ENCODE data around the gene PPP1R13B. TPM values are rescaled to one million over a fixed set of nuclear protein-coding genes. Genes with fewer than 3 reads are reported as not detected.

Gene PPP1R13B
- total RNA-seq, 1 donor from 2014 or later = 40.3 TPM

DNA sequence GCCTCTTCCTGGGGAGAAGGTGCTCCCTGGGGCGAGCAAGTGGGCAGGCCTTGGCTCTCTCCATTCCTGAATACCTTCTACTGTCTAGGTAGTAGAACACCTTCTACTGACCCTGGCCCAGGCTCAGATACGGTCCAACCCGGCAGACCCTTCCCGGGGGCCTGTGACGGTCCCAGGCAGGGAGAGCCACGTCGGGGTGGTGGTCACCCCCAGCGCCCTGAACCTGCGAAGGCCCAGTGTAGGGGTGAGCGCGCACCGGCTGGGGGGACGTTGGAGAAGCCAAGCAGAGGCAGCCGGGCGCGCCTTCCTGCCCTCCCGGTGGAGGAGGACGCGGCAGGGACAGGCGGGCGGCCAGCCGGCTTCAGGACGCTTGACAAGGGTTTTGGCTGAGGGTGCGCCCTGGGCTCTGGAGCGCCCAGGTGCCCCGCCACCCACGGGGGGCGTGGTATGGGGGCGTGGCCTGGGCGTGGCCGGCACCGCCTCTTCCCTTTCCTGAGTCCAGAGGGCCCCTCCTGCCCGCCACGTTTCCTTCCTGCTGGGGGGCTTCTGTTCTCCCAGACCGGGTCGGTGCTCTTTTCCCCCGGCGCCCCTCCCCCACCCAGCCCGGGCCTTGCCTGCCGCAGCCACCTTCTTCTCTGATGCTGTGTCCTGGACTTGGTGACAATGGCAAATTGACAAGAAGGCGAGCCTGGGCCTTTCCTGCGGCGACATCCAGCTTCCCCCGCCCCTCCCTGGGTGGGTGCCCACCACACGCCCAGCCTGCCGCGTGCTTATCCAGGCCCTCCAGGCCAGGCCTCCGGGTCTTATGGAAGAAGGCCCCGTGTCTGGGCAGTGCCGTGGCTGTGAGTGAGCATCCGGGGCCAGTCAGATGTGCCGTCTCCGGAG is 24.5 kb upstream of the PPP1R13B start:
- Mint-ChIP-seq H3K27ac (no peak overlapping the region), H3K36me3 (ENCODE audit: insufficient read depth) (no peaks in the 10 kb centered on the region), H3K4me3 (ENCODE audit: low read depth) (peak overlapping the region; percentile 55), H3K9me3 (ENCODE audit: low read depth) (no peaks in the 10 kb centered on the region), H3K27me3 (no peaks in the 10 kb centered on the region), H3K4me1 (ENCODE audit: low read depth) (peaks cover 5% of the 10 kb centered on the region)
- TF ChIP-seq, protein P1, sequence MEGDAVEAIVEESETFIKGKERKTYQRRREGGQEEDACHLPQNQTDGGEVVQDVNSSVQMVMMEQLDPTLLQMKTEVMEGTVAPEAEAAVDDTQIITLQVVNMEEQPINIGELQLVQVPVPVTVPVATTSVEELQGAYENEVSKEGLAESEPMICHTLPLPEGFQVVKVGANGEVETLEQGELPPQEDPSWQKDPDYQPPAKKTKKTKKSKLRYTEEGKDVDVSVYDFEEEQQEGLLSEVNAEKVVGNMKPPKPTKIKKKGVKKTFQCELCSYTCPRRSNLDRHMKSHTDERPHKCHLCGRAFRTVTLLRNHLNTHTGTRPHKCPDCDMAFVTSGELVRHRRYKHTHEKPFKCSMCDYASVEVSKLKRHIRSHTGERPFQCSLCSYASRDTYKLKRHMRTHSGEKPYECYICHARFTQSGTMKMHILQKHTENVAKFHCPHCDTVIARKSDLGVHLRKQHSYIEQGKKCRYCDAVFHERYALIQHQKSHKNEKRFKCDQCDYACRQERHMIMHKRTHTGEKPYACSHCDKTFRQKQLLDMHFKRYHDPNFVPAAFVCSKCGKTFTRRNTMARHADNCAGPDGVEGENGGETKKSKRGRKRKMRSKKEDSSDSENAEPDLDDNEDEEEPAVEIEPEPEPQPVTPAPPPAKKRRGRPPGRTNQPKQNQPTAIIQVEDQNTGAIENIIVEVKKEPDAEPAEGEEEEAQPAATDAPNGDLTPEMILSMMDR (IDR thresholded peaks at IDR 0.05; ENCODE audit: unreplicated experiment) = no peak
- DNase-seq (ENCODE audit: low spot score, unreplicated experiment) = peak; percentile 32

DNA sequence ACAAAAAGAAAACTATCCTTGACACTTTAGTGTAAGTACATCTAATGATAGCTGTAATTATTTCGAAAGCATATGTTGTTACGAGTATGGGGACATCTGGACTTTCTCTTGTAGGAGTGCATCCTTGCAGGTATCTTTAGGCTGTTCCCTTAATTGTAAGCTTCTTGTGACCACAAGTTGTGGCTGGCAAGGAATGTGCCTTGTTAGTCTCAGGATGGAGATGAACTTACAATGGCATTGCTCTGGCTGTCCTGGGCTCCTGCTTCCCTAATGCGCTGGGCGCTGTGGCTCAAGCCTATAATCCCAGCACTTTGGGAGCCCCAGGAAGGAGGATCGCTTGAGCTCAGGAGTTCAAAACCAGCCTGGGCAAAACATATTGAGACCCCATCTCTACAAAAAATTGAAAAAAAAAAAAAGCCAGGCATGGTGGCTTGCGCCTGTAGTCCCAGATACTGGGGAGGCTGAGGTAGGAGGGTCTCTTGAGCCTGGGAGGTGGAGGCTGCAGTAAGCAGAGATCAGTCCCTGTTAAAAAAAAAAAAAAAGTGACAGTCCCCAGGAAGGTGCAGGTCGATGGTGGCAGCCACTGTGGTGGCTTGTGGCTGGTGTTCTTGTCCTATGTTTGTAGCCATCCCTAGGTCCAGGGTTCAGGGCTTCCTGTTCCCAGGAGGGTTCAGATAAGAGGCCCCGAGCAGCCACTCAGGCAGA is 23.7 kb upstream of the PPP1R13B start:
- Mint-ChIP-seq H3K4me1 (ENCODE audit: low read depth) (peaks cover 5% of the 10 kb centered on the region), H3K27me3 (no peaks in the 10 kb centered on the region), H3K9me3 (ENCODE audit: low read depth) (no peaks in the 10 kb centered on the region), H3K36me3 (ENCODE audit: insufficient read depth) (no peaks in the 10 kb centered on the region), H3K27ac (no peak overlapping the region), H3K4me3 (ENCODE audit: low read depth) (no peak overlapping the region)
- TF ChIP-seq, protein P1 (IDR thresholded peaks at IDR 0.05; ENCODE audit: unreplicated experiment) = no peak
- DNase-seq (ENCODE audit: low spot score, unreplicated experiment) = no peak

DNA sequence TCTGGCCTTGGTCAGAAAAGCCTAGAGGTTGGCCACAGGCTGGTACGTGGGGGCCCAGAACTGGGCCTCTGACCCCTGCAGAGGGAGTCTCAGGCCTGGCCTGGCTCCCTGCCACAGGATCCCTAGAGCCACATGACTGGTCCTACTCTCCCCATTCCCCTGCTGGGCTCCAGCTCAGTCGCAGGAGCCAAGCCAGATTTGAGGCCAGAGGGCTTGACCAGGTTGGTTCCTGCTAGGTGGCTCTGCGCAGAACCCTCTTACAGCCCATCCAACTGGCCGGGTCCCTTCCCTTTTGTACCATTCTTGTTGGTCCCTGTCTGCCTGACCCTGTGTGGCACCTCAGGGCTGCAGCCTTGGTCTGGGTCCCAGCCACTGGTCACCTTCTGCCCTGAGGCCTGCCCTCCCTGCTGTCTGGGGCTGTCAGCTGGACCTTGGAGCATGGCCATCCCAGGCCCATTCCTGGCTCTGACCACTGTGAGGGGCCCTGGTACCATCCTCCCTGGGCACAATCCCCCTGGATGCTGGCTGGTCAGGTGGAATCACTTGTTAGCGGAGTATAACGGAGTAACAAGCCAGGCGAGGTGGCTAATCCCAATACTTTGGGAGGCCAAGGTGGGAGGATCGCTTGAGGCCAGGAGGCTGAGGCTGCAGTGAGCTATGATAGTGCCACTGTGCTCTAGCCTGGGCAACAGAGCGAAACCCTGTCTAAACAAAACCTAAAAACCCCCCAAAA is 22.9 kb upstream of the PPP1R13B start:
- no peak overlapping the region for H3K4me3 Mint-ChIP-seq (ENCODE audit: low read depth)
- no peaks in the 10 kb centered on the region for H3K36me3 Mint-ChIP-seq (ENCODE audit: insufficient read depth)
- H3K27ac Mint-ChIP-seq = peak overlapping the region; percentile 67
- H3K9me3 Mint-ChIP-seq (ENCODE audit: low read depth) = no peaks in the 10 kb centered on the region
- DNase-seq (ENCODE audit: low spot score, unreplicated experiment) = no peak
- H3K27me3 Mint-ChIP-seq = no peaks in the 10 kb centered on the region
- TF ChIP-seq, protein P1 (IDR thresholded peaks at IDR 0.05; ENCODE audit: unreplicated experiment) = no peak
- peaks cover 5% of the 10 kb centered on the region for H3K4me1 Mint-ChIP-seq (ENCODE audit: low read depth)

DNA sequence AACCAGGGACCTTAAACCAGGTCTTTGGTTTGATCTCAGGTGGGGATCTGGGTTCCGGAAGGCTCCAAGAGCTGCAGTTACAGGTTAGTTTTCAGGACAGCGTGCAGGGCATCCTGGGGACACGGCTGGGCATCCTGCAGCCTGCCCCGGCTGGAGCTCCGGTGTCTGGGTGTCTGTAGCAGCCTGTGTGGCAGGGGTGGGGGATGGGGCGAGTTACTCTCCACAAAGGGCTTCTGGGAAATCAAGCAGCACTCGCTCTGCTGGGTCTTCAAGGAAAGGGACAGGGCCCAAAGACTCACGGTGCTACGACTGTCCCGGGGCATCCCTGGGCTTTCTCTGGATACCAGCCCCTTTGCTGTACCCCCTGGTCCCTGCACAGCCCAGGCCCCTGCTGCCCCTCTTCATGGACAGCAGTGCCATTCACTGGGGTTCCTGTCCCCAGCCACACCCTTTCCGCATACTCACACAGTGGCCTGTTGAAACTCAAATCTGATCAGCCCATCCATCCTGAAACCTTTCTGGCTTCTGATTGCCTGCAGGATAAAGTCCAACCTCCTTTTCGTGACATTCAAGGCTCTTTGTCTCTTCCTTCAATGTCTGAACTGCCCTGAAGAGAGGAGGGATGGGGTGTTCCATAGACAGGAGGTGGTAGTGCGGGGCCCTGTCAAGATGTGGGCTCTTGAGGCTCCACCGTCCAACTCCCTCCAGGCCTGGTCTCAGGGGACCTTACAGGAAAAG is 22.2 kb upstream of the PPP1R13B start:
- TF ChIP-seq, protein P1 (IDR thresholded peaks at IDR 0.05; ENCODE audit: unreplicated experiment) = no peak
- Mint-ChIP-seq H3K4me3 (ENCODE audit: low read depth) (no peak overlapping the region), H3K4me1 (ENCODE audit: low read depth) (peaks cover 5% of the 10 kb centered on the region), H3K36me3 (ENCODE audit: insufficient read depth) (no peaks in the 10 kb centered on the region), H3K9me3 (ENCODE audit: low read depth) (no peaks in the 10 kb centered on the region), H3K27me3 (no peaks in the 10 kb centered on the region), H3K27ac (peak overlapping the region; percentile 67)
- DNase-seq (ENCODE audit: low spot score, unreplicated experiment) = no peak
